HEK293 (cell line): Measurements from ENCODE around the gene ZNF521.
A peak's percentile ranks its signal among the peaks of the same experiment; 100 is the strongest.

Experiments
- CTCF ChIA-PET: fragments of 350-600 bp; formaldehyde crosslinking; extraction: SDS; loops from one replicate; lab custom pipeline; 2021; ENCODE audit warnings: antibody characterized with exemption; lab: Yijun Ruan, JAX
- POLR2A ChIA-PET: fragments of 300-600 bp; formaldehyde crosslinking; extraction: SDS; loops from one replicate; lab custom pipeline; 2020; ENCODE audit warnings: antibody characterized with exemption, inconsistent platforms; lab: Yijun Ruan, JAX
- H3K27ac ChIP-seq: fragments of 200-500 bp; sonication (Bioruptor generic); 2 replicates; pipeline ENCODE4 v1.5.1; 2014; ENCODE audit warnings: low read depth, low read length, control low read depth, inconsistent platforms; ENCODE audit errors: extremely low read depth
- H3K36me3 ChIP-seq, 2 experiments: fragments of 200-500 bp in 1 of 2; sonication (Bioruptor generic) in 1 of 2; 1 replicate in 1 of 2; 2 replicates in 1 of 2; pipeline ENCODE4 v1.5.1; 2014 to 2017; ENCODE audit warnings: inconsistent platforms in 2 of 2, low read length in 2 of 2; ENCODE audit not compliant: control insufficient read depth in 2 of 2, insufficient read depth in 1 of 2
- H3K4me1 ChIP-seq: fragments of 200-500 bp; sonication (Bioruptor generic); 2 replicates; pipeline ENCODE4 v1.5.1; 2014; ENCODE audit warnings: mild to moderate bottlenecking, low read length, inconsistent platforms; ENCODE audit not compliant: control insufficient read depth, insufficient read depth
- H3K4me3 ChIP-seq: 2 replicates; pipeline ENCODE4 v1.5.1; 2011; ENCODE audit warnings: low read depth, mild to moderate bottlenecking, control low read depth, low read length, moderate library complexity
- H3K9me3 ChIP-seq: fragments of 200-500 bp; sonication (Bioruptor generic); 2 replicates; pipeline ENCODE4 v1.5.1; 2014; ENCODE audit warnings: low read depth, low read length, inconsistent platforms; ENCODE audit not compliant: control insufficient read depth, insufficient read depth
- IKZF3 ChIP-seq: fragments of 450-650 bp; IDR thresholded peaks from 2 replicates; pipeline ENCODE4 v1.5.0; 2018; ENCODE audit warnings: missing biosample characterization, mild to moderate bottlenecking, missing genetic modification characterization, moderate library complexity
- KLF7 ChIP-seq: fragments of 450-650 bp; formaldehyde crosslinking; IDR thresholded peaks from 2 replicates; pipeline ENCODE4 v1.5.1; 2016; ENCODE audit warnings: missing biosample characterization, missing genetic modification characterization, borderline replicate concordance
- REPIN1 ChIP-seq: fragments of 450-650 bp; formaldehyde crosslinking; IDR thresholded peaks from 2 replicates; pipeline ENCODE4 v1.5.1; 2017; ENCODE audit warnings: missing biosample characterization, missing genetic modification characterization, low read depth
- TRIM28 ChIP-seq: IDR thresholded peaks from 2 replicates; pipeline ENCODE4 v1.6.1; 2011; ENCODE audit warnings: low read length, control low read depth, borderline replicate concordance
- ZFHX2 ChIP-seq: fragments of 450-650 bp; formaldehyde crosslinking; conservative IDR thresholded peaks from 2 replicates; pipeline ENCODE4 v1.5.1; 2016; ENCODE audit warnings: missing biosample characterization, missing genetic modification characterization
- ZNF133 ChIP-seq: fragments of 450-650 bp; formaldehyde crosslinking; IDR thresholded peaks from 2 replicates; pipeline ENCODE4 v1.5.1; 2016; ENCODE audit warnings: missing biosample characterization, missing genetic modification characterization
- ZNF266 ChIP-seq: fragments of 450-650 bp; formaldehyde crosslinking; IDR thresholded peaks from 2 replicates; pipeline ENCODE4 v1.5.1; 2016; ENCODE audit warnings: missing biosample characterization, missing genetic modification characterization, low read depth
- ZNF366 ChIP-seq: fragments of 450-650 bp; formaldehyde crosslinking; conservative IDR thresholded peaks from 2 replicates; pipeline ENCODE4 v1.5.1; 2016; ENCODE audit warnings: missing biosample characterization, missing genetic modification characterization
- ZNF416 ChIP-seq: fragments of 450-650 bp; formaldehyde crosslinking; IDR thresholded peaks from 2 replicates; pipeline ENCODE4 v1.5.1; 2016; ENCODE audit warnings: missing biosample characterization, missing genetic modification characterization
- ZNF473 ChIP-seq: fragments of 450-650 bp; formaldehyde crosslinking; IDR thresholded peaks from 2 replicates; pipeline ENCODE4 v1.5.1; 2017; ENCODE audit warnings: missing biosample characterization, missing genetic modification characterization
- ZNF48 ChIP-seq: fragments of 450-650 bp; formaldehyde crosslinking; IDR thresholded peaks from 2 replicates; pipeline ENCODE4 v1.5.1; 2016; ENCODE audit warnings: missing biosample characterization, missing genetic modification characterization
- ZNF521 ChIP-seq: fragments of 450-650 bp; formaldehyde crosslinking; IDR thresholded peaks from 2 replicates; pipeline ENCODE4 v1.5.1; 2017; ENCODE audit warnings: missing biosample characterization, mild to moderate bottlenecking, missing genetic modification characterization
- ZNF600 ChIP-seq: fragments of 450-650 bp; formaldehyde crosslinking; IDR thresholded peaks from 2 replicates; pipeline ENCODE4 v1.5.1; 2016; ENCODE audit warnings: missing biosample characterization, missing genetic modification characterization
- ZNF621 ChIP-seq: fragments of 450-650 bp; formaldehyde crosslinking; IDR thresholded peaks from 2 replicates; pipeline ENCODE4 v1.5.1; 2017; ENCODE audit warnings: missing biosample characterization, missing genetic modification characterization
- TF ChIP-seq, protein P1 (sequence below): fragments of 450-650 bp; formaldehyde crosslinking; IDR thresholded peaks from 2 replicates; pipeline ENCODE4 v1.5.1; 2016; ENCODE audit warnings: missing biosample characterization, missing genetic modification characterization
- TF ChIP-seq, protein P2 (sequence below): fragments of 450-650 bp; formaldehyde crosslinking; IDR thresholded peaks from 2 replicates; pipeline ENCODE4; 2016; ENCODE audit warnings: missing biosample characterization, missing genetic modification characterization
- TF ChIP-seq, protein P3 (sequence below): fragments of 450-650 bp; formaldehyde crosslinking; IDR thresholded peaks from 2 replicates; pipeline ENCODE4 v1.5.1; 2016; ENCODE audit warnings: missing biosample characterization, missing genetic modification characterization
- TF ChIP-seq, protein P4 (sequence below): fragments of 450-650 bp; IDR thresholded peaks from 2 replicates; pipeline ENCODE4 v1.5.1; 2018; ENCODE audit warnings: missing biosample characterization, mild to moderate bottlenecking, missing genetic modification characterization
- TF ChIP-seq, protein P5 (sequence below): fragments of 450-650 bp; IDR thresholded peaks from 2 replicates; pipeline ENCODE4 v1.5.1; 2018; ENCODE audit warnings: missing biosample characterization, missing genetic modification characterization

ZNF521 gene

DNA sequence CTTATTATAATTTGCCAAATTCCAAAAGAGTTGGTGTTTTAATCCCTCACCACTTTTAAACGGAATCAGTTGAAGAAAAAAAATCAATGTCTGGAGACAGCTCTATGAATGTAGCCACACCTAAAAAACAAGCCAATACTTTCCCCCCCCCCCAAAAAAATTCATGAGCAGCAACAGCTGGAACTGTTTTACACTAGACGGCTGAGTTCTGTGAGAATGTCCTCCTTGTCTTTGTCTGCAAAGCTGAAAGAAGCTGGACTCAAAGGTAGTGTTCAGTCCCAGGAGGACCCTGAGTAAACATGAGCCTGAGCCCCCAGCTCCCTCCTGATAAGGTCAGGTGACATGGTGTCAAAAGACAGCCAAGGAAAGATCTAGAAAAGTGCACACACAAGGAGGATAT is 68.2 kb downstream of the ZNF521 start (continued):
- TF ChIP-seq, protein P1, sequence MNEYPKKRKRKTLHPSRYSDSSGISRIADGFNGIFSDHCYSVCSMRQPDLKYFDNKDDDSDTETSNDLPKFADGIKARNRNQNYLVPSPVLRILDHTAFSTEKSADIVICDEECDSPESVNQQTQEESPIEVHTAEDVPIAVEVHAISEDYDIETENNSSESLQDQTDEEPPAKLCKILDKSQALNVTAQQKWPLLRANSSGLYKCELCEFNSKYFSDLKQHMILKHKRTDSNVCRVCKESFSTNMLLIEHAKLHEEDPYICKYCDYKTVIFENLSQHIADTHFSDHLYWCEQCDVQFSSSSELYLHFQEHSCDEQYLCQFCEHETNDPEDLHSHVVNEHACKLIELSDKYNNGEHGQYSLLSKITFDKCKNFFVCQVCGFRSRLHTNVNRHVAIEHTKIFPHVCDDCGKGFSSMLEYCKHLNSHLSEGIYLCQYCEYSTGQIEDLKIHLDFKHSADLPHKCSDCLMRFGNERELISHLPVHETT (tag by site-specific recombination): no peak
- TF ChIP-seq ZNF266 (tag by site-specific recombination) (no peak), ZNF133 (tag by site-specific recombination) (no peak), ZNF366 (tag by site-specific recombination) (no peak), ZNF621 (tag by site-specific recombination) (no peak)
- TF ChIP-seq, protein P2, sequence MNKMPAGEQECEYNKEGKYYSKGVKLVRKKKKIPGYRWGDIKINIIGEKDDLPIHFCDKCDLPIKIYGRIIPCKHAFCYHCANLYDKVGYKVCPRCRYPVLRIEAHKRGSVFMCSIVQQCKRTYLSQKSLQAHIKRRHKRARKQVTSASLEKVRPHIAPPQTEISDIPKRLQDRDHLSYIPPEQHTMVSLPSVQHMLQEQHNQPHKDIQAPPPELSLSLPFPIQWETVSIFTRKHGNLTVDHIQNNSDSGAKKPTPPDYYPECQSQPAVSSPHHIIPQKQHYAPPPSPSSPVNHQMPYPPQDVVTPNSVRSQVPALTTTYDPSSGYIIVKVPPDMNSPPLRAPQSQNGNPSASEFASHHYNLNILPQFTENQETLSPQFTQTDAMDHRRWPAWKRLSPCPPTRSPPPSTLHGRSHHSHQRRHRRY: no peak
- TF ChIP-seq, protein P3, sequence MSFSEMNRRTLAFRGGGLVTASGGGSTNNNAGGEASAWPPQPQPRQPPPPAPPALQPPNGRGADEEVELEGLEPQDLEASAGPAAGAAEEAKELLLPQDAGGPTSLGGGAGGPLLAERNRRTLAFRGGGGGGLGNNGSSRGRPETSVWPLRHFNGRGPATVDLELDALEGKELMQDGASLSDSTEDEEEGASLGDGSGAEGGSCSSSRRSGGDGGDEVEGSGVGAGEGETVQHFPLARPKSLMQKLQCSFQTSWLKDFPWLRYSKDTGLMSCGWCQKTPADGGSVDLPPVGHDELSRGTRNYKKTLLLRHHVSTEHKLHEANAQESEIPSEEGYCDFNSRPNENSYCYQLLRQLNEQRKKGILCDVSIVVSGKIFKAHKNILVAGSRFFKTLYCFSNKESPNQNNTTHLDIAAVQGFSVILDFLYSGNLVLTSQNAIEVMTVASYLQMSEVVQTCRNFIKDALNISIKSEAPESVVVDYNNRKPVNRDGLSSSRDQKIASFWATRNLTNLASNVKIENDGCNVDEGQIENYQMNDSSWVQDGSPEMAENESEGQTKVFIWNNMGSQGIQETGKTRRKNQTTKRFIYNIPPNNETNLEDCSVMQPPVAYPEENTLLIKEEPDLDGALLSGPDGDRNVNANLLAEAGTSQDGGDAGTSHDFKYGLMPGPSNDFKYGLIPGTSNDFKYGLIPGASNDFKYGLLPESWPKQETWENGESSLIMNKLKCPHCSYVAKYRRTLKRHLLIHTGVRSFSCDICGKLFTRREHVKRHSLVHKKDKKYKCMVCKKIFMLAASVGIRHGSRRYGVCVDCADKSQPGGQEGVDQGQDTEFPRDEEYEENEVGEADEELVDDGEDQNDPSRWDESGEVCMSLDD (tag by site-specific recombination): no peak

DNA sequence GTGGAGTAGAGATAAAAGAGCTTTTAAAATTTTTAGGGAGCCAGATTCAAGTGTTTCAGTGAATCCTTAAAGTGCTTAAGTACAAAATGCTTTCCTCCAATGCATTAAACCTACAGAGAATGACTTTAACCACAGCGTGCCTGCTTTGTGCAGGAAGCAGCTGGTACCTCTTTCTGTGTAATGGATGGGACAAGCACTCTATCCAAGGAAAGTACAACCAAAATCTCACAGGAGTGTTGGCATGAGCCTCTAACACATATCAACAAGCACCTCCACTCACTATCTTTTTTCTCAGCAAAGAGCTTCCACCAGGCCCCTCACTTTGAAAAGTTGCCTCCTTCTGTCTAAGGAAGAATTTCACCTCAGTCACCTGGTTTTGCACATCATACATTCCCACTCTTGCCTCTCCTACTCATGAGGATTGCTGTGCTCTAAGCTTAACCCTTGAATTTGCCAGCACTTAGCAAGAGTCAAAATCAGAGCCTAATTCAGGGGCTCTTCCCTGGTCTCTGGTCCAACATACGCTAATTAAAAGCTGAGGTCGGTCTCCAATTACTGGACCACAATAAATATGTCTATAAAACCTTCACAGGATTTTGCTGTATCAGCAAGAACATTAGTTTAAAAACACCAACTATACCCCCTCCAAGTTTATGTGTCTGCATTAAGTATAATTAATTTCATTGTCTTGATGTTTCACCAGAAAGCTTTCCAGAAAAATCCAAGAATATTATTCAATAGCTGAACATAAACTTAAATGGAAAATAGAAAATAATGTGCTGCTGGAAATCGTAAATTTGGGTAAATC is 68.9 kb downstream of the ZNF521 start:
- POLR2A ChIA-PET: no interaction called here
- CTCF ChIA-PET: no interaction called here
- H3K9me3 ChIP-seq: no peaks in the 10 kb centered on the region
- H3K36me3 ChIP-seq: no peaks in the 10 kb centered on the region
- TF ChIP-seq REPIN1 (tag by site-specific recombination) (no peak), ZFHX2 (tag by site-specific recombination) (no peak), TRIM28 (0 out of 2 replicates have a peak, but pooled peaks have one; percentile 13), ZNF133 (tag by site-specific recombination) (peak; percentile 93)
- H3K27ac ChIP-seq: no peak overlapping the region
- H3K4me3 ChIP-seq: no peak overlapping the region
- peaks cover 32% of the 10 kb centered on the region for H3K4me1 ChIP-seq

DNA sequence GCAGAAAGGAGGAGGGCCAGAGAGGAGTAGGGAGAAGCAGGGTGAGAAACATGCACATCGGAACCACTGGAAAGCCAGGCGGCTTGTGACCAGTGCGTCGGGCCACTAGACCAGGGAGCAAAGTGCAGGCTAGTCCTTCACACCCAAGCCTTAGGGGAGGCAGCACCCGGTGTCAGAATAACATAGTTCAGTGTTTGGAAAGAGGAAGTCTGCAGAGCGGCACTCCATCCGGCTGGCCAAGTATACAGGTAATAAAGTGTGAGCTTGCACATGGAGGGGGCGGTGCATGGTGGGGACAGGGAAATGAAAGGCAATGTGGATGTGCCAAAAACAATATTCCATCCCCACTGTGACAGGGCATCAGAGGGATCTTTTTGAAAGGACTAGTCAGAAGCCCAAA is 69.7 kb downstream of the ZNF521 start:
- TF ChIP-seq ZNF600 (tag by site-specific recombination): 0 out of 2 replicates have a peak, but pooled peaks have one; percentile 10
- TF ChIP-seq IKZF3: no peak
- TF ChIP-seq, all 188 proteins: peak for 1
- ChIA-PET CTCF (no interaction called here), POLR2A (no interaction called here)
- Histone ChIP-seq H3K9me3 (no peaks in the 10 kb centered on the region), H3K27ac (no peak overlapping the region), H3K4me3 (no peak overlapping the region), H3K4me1 (peaks cover 38% of the 10 kb centered on the region), H3K36me3 (no peaks in the 10 kb centered on the region)

DNA sequence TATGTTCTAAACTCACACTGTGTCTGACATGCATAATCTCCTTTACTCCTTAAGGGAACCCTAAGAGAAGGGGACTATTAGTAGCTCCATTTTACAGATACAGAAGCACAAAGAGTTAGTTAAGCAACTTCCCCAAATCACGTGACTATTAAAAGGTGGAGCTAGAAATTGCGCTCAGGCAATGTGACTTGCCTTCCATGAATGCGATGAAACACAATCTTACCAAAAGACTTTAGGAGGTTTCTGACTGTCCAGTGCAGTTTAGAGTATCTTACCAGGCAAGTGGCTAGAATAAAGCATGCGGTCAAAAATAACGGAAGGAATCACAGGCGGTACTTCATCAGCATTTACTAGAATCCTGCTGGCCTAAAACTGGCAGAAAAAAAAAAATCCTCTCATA is 70.4 kb downstream of the ZNF521 start:
- H3K4me3 ChIP-seq: no peak overlapping the region
- CTCF ChIA-PET: no interaction called here
- H3K9me3 ChIP-seq: no peaks in the 10 kb centered on the region
- TF ChIP-seq ZFHX2 (tag by site-specific recombination) (no peak), ZNF521 (no peak), ZNF473 (tag by site-specific recombination) (no peak), ZNF48 (no peak), ZNF416 (tag by site-specific recombination) (no peak), KLF7 (tag by site-specific recombination) (no peak)
- TF ChIP-seq, protein P4, sequence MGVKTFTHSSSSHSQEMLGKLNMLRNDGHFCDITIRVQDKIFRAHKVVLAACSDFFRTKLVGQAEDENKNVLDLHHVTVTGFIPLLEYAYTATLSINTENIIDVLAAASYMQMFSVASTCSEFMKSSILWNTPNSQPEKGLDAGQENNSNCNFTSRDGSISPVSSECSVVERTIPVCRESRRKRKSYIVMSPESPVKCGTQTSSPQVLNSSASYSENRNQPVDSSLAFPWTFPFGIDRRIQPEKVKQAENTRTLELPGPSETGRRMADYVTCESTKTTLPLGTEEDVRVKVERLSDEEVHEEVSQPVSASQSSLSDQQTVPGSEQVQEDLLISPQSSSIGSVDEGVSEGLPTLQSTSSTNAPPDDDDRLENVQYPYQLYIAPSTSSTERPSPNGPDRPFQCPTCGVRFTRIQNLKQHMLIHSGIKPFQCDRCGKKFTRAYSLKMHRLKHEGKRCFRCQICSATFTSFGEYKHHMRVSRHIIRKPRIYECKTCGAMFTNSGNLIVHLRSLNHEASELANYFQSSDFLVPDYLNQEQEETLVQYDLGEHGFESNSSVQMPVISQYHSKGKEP (tag by site-specific recombination): peak; percentile 61; the same call in 1 of the 2 replicates
- TF ChIP-seq, protein P5, sequence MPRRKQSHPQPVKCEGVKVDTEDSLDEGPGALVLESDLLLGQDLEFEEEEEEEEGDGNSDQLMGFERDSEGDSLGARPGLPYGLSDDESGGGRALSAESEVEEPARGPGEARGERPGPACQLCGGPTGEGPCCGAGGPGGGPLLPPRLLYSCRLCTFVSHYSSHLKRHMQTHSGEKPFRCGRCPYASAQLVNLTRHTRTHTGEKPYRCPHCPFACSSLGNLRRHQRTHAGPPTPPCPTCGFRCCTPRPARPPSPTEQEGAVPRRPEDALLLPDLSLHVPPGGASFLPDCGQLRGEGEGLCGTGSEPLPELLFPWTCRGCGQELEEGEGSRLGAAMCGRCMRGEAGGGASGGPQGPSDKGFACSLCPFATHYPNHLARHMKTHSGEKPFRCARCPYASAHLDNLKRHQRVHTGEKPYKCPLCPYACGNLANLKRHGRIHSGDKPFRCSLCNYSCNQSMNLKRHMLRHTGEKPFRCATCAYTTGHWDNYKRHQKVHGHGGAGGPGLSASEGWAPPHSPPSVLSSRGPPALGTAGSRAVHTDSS (tag by site-specific recombination): no peak
- H3K27ac ChIP-seq: no peak overlapping the region
- H3K4me1 ChIP-seq: peaks cover 39% of the 10 kb centered on the region
- POLR2A ChIA-PET: no interaction called here
- H3K36me3 ChIP-seq: no peaks in the 10 kb centered on the region
